ENCODE data around the gene U2AF1. TPM values are rescaled to one million over a fixed set of nuclear protein-coding genes. Genes with fewer than 3 reads are reported as not detected.
"Not testable (repeated sequence)": the region's sequence is repeated elsewhere in the genome, so short reads cannot be mapped to it uniquely, and the experiment has no call there.

U2AF1 gene
- polyA plus RNA-seq (2012; ENCODE audit: insufficient read length, low read depth): 262 TPM

DNA sequence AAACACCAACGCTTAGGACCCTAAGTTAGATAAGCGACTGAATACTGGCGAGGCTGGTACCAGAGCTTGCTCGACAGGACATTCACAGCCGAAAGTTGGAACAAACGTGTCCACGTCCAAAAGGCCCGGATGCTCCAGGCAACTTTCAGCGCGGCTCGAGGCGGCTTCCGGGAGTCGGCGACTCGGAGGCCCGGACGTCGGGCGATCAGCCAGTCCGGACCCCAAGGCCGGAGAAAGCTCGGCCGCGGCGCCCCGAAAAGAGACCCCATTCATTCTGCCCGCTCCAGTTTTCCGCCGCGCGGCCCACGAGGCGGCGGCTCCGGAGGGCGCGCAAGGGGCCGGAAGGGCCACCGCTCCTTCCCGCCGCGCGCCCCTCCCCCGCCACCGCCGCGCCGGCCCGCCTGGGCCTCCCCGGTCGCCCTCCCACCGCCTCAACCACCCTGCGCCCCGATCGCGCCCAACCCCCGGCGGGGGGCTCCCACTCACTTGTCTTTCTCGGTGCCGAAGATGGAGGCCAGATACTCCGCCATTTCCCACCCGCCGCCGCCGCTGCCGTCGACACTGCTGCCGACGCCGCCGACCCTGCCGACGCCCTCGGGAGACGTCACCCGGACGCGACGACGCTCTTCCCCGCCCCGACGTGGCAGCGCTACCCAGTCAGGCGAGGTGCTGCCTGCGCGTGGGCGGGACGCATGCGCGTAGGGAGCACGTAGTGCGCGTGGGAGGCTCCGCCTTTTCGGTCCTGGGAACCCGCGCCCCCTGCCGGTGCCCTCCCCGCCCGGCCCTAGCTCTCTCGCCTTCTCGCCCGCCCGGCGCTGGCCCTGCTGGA, at the start of gene U2AF1:
TSS of gene U2AF1 (minus strand) at position 606 of the 829 bp plus-strand sequence. CDS start at position 530, 76 bp downstream.
- TF ChIP-seq SIN3A (IDR thresholded peaks at IDR 0.05; ENCODE audit: borderline replicate concordance, insufficient read depth, low read length); POLR2AphosphoS5 (IDR thresholded peaks at IDR 0.05; ENCODE audit: low read depth, low read length); TAF1 (IDR thresholded peaks at IDR 0.05; ENCODE audit: borderline replicate concordance, insufficient read depth, low read length): not testable (repeated sequence)

DNA sequence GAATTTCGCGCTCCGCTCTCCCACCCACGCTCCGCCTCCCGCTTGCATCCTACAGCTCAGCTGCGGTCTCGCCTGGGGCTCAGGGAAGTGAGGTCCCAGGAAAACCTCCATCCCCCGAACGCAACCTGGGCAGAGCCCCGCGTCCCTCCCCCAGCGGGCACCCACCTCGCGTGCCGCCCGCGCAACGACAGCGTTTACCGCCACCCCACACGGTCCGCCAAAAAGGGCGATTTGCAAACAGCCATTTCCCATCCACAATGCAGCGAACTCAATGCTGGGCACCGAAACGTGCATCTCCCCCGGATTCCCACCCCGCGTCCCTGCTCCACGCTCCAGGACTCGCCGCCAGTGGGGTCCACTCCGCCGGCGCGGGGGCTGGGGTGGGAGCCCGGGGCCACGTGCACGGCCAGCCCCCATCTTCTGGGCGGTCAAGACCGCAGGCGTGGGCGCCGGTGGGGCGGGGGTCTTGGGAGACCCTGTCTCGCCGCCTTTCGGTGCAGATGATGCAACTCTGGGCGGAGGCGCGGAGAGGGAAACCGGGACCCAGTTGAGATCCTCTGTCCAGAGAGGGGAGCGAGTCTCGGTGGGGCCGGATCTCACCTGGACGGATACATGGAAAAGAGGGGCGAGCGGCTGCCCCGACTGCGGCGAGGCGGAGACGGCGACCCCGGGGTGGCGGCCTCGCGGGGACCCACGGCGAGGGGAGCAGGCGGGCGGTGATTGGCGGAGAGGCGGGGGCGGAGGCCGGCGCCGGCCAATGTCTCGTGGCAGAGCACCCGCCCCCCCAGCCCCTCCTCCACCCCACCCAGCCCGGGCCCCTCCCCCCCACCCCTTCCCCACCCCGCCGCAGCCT, 32.0 kb downstream of the U2AF1 start, which contains the start of gene CBS:
TSS of gene CBS (minus strand) at position 666 of the 853 bp plus-strand sequence. CDS start 3,642 bp downstream, outside the sequence.
- TF ChIP-seq TAF1 (IDR thresholded peaks at IDR 0.05; ENCODE audit: borderline replicate concordance, insufficient read depth, low read length); POLR2AphosphoS5 (IDR thresholded peaks at IDR 0.05; ENCODE audit: low read depth, low read length); REST (IDR thresholded peaks at IDR 0.05; ENCODE audit: insufficient read depth in 1 of 2, low read depth in 2 of 2, low read length in 2 of 2): not testable (repeated sequence)

All from PFSK-1 (cell line).